HCT116 (cell line): ENCODE measurements around the gene BMAL1. TPM values are rescaled to one million over a fixed set of nuclear protein-coding genes. Genes with fewer than 3 reads are reported as not detected.

Source experiments
- ATAC-seq: fragments of 200-7000 bp; cut with Tn5 transposase; 2 replicates; pipeline ENCODE4 v1.9.1; 2020; ENCODE audit warnings: mild to moderate bottlenecking, moderate library complexity
- BruUV-seq: library from RNA; stranded (reverse); fragments of 400-500 nt; replicated peaks from 2 replicates; lab custom pipeline; 2021; lab: Mats Ljungman, UMichigan
- CTCF ChIA-PET: fragments of 300-600 bp; sonication (Branson Sonifier 250); formaldehyde crosslinking; loops from one replicate; lab custom pipeline; 2021; ENCODE audit warnings: antibody characterized with exemption; lab: Charles Lee
- POLR2A ChIA-PET: fragments of 300-600, 350-600 bp; sonication (Branson Sonifier 250); formaldehyde crosslinking; loops from one replicate; lab custom pipeline; 2021; ENCODE audit warnings: antibody characterized with exemption; lab: Charles Lee
- RAD21 ChIA-PET, 2 experiments: fragments of 300-600 bp; sonication (Branson Sonifier 250); formaldehyde crosslinking; loops; one replicate each; lab custom pipeline; 2023; ENCODE audit warnings: low total read pairs in 2 of 2; ENCODE audit not compliant: uncharacterized antibody in 2 of 2, unreplicated experiment in 2 of 2, low non-redundant PET in 1 of 2; lab: Charles Lee
- DNase-seq: peaks from one replicate; pipeline ENCODE4 v3.0.0-alpha.2; 2010; ENCODE audit warnings: low read depth, low spot score
- H2AFZ ChIP-seq: fragments of 200-600 bp; shearing (Covaris generic), sonication (generic); 2 replicates; pipeline ENCODE4 v1.6.1; 2017; ENCODE audit warnings: low read depth, mixed run types, mixed read lengths, antibody characterized with exemption, low read length; ENCODE audit not compliant: poor library complexity, severe bottlenecking
- H3K27ac ChIP-seq: 2 replicates; pipeline ENCODE4 v1.5.1; 2012; ENCODE audit warnings: low read depth, low read length
- H3K27me3 ChIP-seq: fragments of 200-600 bp; sonication (generic); 2 replicates; pipeline ENCODE4 v1.6.1; 2016; ENCODE audit warnings: mixed run types, low read length, mixed read lengths; ENCODE audit not compliant: insufficient read depth
- H3K36me3 ChIP-seq, 2 experiments: fragments of 200-500 bp in 1 of 2; fragments of 200-600 bp in 1 of 2; sonication (Bioruptor generic) in 1 of 2; sonication (generic) in 1 of 2; 2 replicates each; pipeline versions ENCODE4 v1.5.1 to v1.6.1; 2014 to 2016; ENCODE audit warnings: low read length in 2 of 2, inconsistent platforms in 1 of 2, mixed read lengths in 1 of 2, mixed run types in 1 of 2; ENCODE audit not compliant: insufficient read depth in 2 of 2, control insufficient read depth in 1 of 2
- H3K4me1 ChIP-seq, 2 experiments: fragments of 200-600 bp in 1 of 2; sonication (generic) in 1 of 2; 2 replicates each; pipeline versions ENCODE4 v1.5.1 to v1.6.1; 2012 to 2017; ENCODE audit warnings: low read length in 2 of 2, inconsistent platforms in 1 of 2, mild to moderate bottlenecking in 1 of 2, mixed read lengths in 1 of 2, mixed run types in 1 of 2, moderate library complexity in 1 of 2; ENCODE audit not compliant: insufficient read depth in 2 of 2, control insufficient read depth in 1 of 2
- H3K4me2 ChIP-seq: fragments of 200-600 bp; sonication (generic); 2 replicates; pipeline ENCODE4 v1.6.1; 2017; ENCODE audit warnings: mixed run types, low read length, mixed read lengths
- H3K4me3 ChIP-seq, 2 experiments: fragments of 200-600 bp in 1 of 2; sonication (generic) in 1 of 2; replicated peaks in 1 of 2; 2 replicates each; pipeline ENCODE4 v1.5.1; 2011 to 2016; ENCODE audit warnings: low read length in 2 of 2, control low read depth in 1 of 2, low read depth in 1 of 2, mild to moderate bottlenecking in 1 of 2, mixed read lengths in 1 of 2, mixed run types in 1 of 2
- H3K79me2 ChIP-seq: fragments of 200-600 bp; sonication (generic); 2 replicates; pipeline ENCODE4 v1.6.1; 2017; ENCODE audit warnings: mild to moderate bottlenecking, mixed run types, low read length, moderate library complexity, mixed read lengths; ENCODE audit not compliant: insufficient read depth
- H3K9ac ChIP-seq: fragments of 200-600 bp; sonication (generic); 2 replicates; pipeline ENCODE4 v1.6.1; 2016; ENCODE audit warnings: low read length, mixed read lengths
- H3K9me2 ChIP-seq: fragments of 200-600 bp; sonication (generic), shearing (Covaris generic); 2 replicates; pipeline ENCODE4 v1.6.1; 2017; ENCODE audit warnings: mixed run types, mild to moderate bottlenecking, moderate library complexity; ENCODE audit not compliant: insufficient read depth
- H3K9me3 ChIP-seq, 2 experiments: fragments of 200-500 bp in 1 of 2; fragments of 200-600 bp in 1 of 2; sonication (Bioruptor generic) in 1 of 2; sonication (generic) in 1 of 2; 2 replicates each; pipeline ENCODE4 v1.6.1; 2014 to 2017; ENCODE audit warnings: low read length in 2 of 2, mixed read lengths in 2 of 2, inconsistent platforms in 1 of 2, low read depth in 1 of 2, mild to moderate bottlenecking in 1 of 2, mixed run types in 1 of 2, moderate library complexity in 1 of 2; ENCODE audit not compliant: control insufficient read depth in 1 of 2, insufficient read depth in 1 of 2
- H4K20me1 ChIP-seq: fragments of 200-600 bp; sonication (generic), shearing (Covaris generic); 2 replicates; pipeline ENCODE4 v1.6.1; 2017; ENCODE audit warnings: mixed run types, mild to moderate bottlenecking, moderate library complexity; ENCODE audit not compliant: insufficient read depth
- CEBPB ChIP-seq: IDR thresholded peaks from 2 replicates; pipeline ENCODE4 v1.6.1; 2012; ENCODE audit warnings: low read depth
- CTCF ChIP-seq, 3 experiments: fragments of 200-600 bp in 1 of 3; sonication (generic) in 1 of 3; IDR thresholded peaks in 2 of 3; conservative IDR thresholded peaks in 1 of 3; 2 replicates each; pipeline ENCODE4 v1.5.1; 2012 to 2017; ENCODE audit warnings: low read depth in 2 of 3, low read length in 2 of 3, antibody characterized with exemption in 1 of 3, borderline replicate concordance in 1 of 3, control low read depth in 1 of 3, mild to moderate bottlenecking in 1 of 3, mixed read lengths in 1 of 3, mixed run types in 1 of 3, moderate library complexity in 1 of 3; ENCODE audit not compliant: insufficient read depth in 1 of 3
- EGR1 ChIP-seq: IDR thresholded peaks from 2 replicates; pipeline ENCODE4 v1.6.1; 2012; ENCODE audit warnings: low read depth
- EZH2 ChIP-seq: fragments of 200-600 bp; sonication (generic); IDR thresholded peaks from 2 replicates; pipeline ENCODE4 v1.6.1; 2017; ENCODE audit warnings: antibody characterized with exemption, mixed run types
- EZH2phosphoT487 ChIP-seq: fragments of 200-600 bp; IDR thresholded peaks from 2 replicates; pipeline ENCODE4 v1.6.1; 2018; ENCODE audit warnings: antibody characterized with exemption, borderline replicate concordance
- JUND ChIP-seq: IDR thresholded peaks from 2 replicates; pipeline ENCODE4 v1.6.1; 2012
- MAX ChIP-seq: IDR thresholded peaks from 2 replicates; pipeline ENCODE4 v1.6.1; 2012
- POLR2AphosphoS5 ChIP-seq: IDR thresholded peaks from 2 replicates; pipeline ENCODE4 v1.6.1; 2011; ENCODE audit warnings: mild to moderate bottlenecking, low read depth, low read length, moderate library complexity
- RAD21 ChIP-seq: IDR thresholded peaks from 2 replicates; pipeline ENCODE4 v1.6.1; 2012; ENCODE audit warnings: low read depth, mild to moderate bottlenecking
- REST ChIP-seq: IDR thresholded peaks from 2 replicates; pipeline ENCODE4 v1.6.1; 2012; ENCODE audit warnings: low read depth
- SIN3A ChIP-seq: IDR thresholded peaks from 2 replicates; pipeline ENCODE4 v1.6.1; 2012; ENCODE audit warnings: low read depth
- TCF7L2 ChIP-seq: IDR thresholded peaks from 2 replicates; pipeline ENCODE4 v1.7.0; 2011; ENCODE audit warnings: borderline replicate concordance, inconsistent platforms; ENCODE audit not compliant: insufficient read depth, insufficient read length; ENCODE audit errors: extremely low read depth
- YY1 ChIP-seq: IDR thresholded peaks from 2 replicates; pipeline ENCODE4 v1.6.1; 2011; ENCODE audit warnings: low read length, low read depth, moderate library complexity, mild to moderate bottlenecking; ENCODE audit not compliant: insufficient replicate concordance; ENCODE audit errors: extremely low read depth
- ZFX ChIP-seq: fragments of 450-650 bp; IDR thresholded peaks from 2 replicates; pipeline ENCODE4 v1.6.1; 2017
- ZNF274 ChIP-seq: fragments of 200-500 bp; sonication (Bioruptor generic); IDR thresholded peaks from 2 replicates; pipeline ENCODE4 v1.6.1; 2014; ENCODE audit warnings: mild to moderate bottlenecking, low read depth, low read length, inconsistent platforms
- intact Hi-C: fragments of 100-400 bp; cut with micrococcal nuclease; formaldehyde crosslinking; loops from 2 replicates; pipeline ENCODE4 v1.10.0; 2022
- total RNA-seq: library from RNA; stranded (reverse); gene quantifications from one replicate; pipeline ENCODE4 v1.2.1, GENCODE V29; 2021; ENCODE audit not compliant: unreplicated experiment
- TF ChIP-seq, protein P1 (sequence below): IDR thresholded peaks from 2 replicates; pipeline ENCODE4 v1.6.1; 2012

Gene BMAL1
- total RNA-seq, 1 experiment from 2014 or later: 17.6 TPM

- CTCF ChIA-PET: interaction anchor here (1.3 to 4.2 kb wide), 3 partner anchors 11 to 177 kb away, joined by 3 to 57 read pairs (median 6); no protein-coding TSS in a partner anchor
- peaks cover 0 to 8% of the 10 kb centered on the region in 2 experiments; a peak in 1 of 4 replicates for H3K36me3 ChIP-seq
- no peaks in the 10 kb centered on the region for H3K4me1 ChIP-seq
- no peak overlapping the region for H3K27ac ChIP-seq
- no peak overlapping the region for H3K4me2 ChIP-seq
- H3K9ac ChIP-seq: no peak overlapping the region
- RAD21 ChIA-PET: no interaction called here
- no peak overlapping the region for H2AFZ ChIP-seq
- H3K9me2 ChIP-seq: no peaks in the 10 kb centered on the region
- DNase-seq: no peak
- no peaks in the 10 kb centered on the region for H3K79me2 ChIP-seq
- no peaks in the 10 kb centered on the region for H3K27me3 ChIP-seq
- 0 out of 2 replicates have a peak, but pooled peaks cover 5% of the 10 kb centered on the region for H4K20me1 ChIP-seq
- no peak overlapping the region for H3K4me3 ChIP-seq
- no TSS peak for BruUV-seq
- TF ChIP-seq ZNF274: no peak
- no peak for TF ChIP-seq MAX
- no peak for TF ChIP-seq CTCF (IDR thresholded peaks at IDR 0.05 in 2 of 3, conservative IDR thresholded peaks at IDR 0.05 in 1 of 3; ENCODE audit: borderline replicate concordance in 1 of 3, insufficient read depth in 1 of 3, low read depth in 2 of 3, low read length in 2 of 3)
- TF ChIP-seq SIN3A: no peak
- no peak for TF ChIP-seq EGR1
- no peak for TF ChIP-seq POLR2AphosphoS5
- no peak for TF ChIP-seq REST
- TF ChIP-seq ZFX: no peak
- no peak for TF ChIP-seq RAD21
- TF ChIP-seq CEBPB: no peak
- TF ChIP-seq, protein P1, sequence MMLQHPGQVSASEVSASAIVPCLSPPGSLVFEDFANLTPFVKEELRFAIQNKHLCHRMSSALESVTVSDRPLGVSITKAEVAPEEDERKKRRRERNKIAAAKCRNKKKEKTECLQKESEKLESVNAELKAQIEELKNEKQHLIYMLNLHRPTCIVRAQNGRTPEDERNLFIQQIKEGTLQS: no peak
- TF ChIP-seq TCF7L2: no peak
- TF ChIP-seq JUND: no peak
- no peak for TF ChIP-seq YY1
- TF ChIP-seq EZH2: no peak
- TF ChIP-seq EZH2phosphoT487: no peak
- TF ChIP-seq, all 23 proteins: peak for 0
- H3K9me3 ChIP-seq: no peaks in the 10 kb centered on the region
- no peak for ATAC-seq
- POLR2A ChIA-PET: no interaction called here
- intact Hi-C loops: loop anchor here (10.0 kb wide), 1 partner anchor 422 kb away; no protein-coding TSS in a partner anchor
These were observed 109.0 kb downstream of the BMAL1 start for GRCh38 chr11:13386567-13386966.
